Esophagus mucosa (tissue), 1 donor: ENCODE results near the gene UGGT2. TPM values are rescaled to one million over a fixed set of nuclear protein-coding genes. Genes with fewer than 3 reads are reported as not detected.
"Not testable (repeated sequence)": the region's sequence is repeated elsewhere in the genome, so short reads cannot be mapped to it uniquely, and the experiment has no call there.

Experiments used
- ATAC-seq: fragments of 200-7000 bp; cut with Tn5 transposase; one replicate; pipeline ENCODE4 v1.9.1; 2020
- total RNA-seq: library from RNA; stranded (reverse); gene quantifications from one replicate; pipeline ENCODE4 v1.2.4, GENCODE V29; 2023
- donor health status: DM: yes; HTN: yes; CAD: no.

UGGT2 gene
- total RNA-seq, 1 donor from 2014 or later, result 13.3 TPM

DNA sequence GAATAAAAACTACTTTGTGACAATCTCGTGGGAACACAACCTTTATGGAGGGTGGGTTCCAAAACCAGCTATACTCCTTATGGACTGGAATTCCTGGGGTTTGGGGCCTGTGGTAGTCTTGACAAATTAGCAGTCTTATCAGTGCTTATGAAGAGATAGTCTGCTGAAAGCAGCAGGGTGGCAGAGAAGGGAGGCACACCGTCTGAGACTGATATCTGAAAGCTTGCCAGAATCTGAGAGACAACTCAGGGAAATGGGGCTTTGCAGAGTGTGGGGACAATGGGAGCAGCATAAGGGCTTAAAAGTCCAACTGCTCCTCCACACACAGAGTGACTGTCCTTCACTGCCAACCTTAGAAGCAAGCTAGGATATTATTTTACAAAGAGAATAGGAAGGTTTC, 95.9 kb downstream of the UGGT2 start:
- no peak for ATAC-seq

- no peak for ATAC-seq
Observed at GRCh38 chr13:95956589-95957148, 96.5 kb downstream of the UGGT2 start.

DNA sequence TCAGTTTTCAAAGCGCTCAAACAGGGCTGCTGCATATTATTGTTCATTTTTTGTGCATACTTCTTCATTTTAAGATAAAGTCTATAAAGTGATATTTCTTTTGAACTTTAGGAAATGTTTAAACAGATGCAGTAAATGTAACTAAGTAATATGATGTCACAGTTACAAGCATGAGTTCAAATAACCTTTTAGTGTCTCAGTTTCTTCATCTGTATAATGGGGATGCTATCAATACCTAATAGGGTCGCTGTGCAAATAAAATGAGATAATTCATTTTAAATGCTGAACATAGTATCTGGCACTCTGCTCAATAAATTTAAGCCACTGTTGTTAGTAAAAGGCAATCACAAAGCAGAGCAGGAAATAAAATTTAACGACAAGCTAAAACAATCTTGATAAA, 97.5 kb downstream of the UGGT2 start:
- ATAC-seq, result no peak

- no peak for ATAC-seq
Observed at GRCh38 chr13:95955255-95955654, 97.9 kb downstream of the UGGT2 start.

DNA sequence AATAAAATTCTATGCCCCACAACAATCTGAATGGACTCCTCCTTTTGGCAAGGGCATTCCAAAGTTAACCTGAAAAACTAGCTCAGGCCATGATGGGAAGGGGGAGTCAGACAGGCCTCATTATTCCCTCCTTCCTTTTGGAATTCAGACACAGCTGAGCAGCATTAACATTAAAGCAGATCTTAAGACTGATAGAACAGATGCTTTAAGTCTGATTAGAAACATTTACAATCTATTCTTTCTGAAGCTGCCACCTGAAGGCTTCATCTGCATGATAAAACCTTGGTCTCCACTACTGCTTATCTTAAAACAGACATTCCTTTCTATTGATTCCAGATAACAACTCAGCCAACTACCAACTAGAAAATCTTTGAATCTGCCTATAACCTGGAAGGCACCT, 98.9 kb downstream of the UGGT2 start:
- no peak for ATAC-seq

- ATAC-seq, result no peak
Observed at GRCh38 chr13:95950103-95950502, 103.1 kb downstream of the UGGT2 start.

GRCh38 chr13:95948656-95949055, 104.5 kb downstream of the UGGT2 start:
- no peak for ATAC-seq

DNA sequence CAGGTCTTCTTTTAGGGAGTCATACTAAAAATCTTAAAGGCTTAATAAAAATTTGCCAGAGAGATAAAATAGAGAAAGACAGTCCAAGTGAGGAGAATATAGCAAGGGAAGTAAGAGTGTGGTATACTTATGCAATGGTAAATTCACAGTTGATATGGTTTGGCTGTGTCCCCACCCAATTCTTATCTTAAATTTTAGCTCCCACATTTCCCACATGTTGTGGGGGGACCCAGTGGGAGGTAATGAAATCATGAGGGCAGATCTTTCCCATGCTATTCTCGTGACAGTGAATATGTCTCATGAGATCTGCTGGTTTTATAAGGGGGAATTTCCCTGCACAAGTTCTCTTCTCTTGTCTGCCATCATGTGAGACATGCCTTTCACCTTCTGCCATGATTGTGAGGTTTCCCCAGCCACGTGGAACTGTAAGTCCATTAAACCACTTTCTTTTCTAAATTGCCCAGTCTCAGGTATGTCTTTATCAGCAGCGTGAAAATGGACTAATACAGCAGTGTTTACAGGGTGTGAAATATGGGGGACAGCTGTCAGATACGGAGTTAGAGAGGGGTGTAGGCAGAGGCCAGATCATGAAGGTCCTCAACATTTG, 115.4 kb downstream of the UGGT2 start:
- ATAC-seq, result no peak

DNA sequence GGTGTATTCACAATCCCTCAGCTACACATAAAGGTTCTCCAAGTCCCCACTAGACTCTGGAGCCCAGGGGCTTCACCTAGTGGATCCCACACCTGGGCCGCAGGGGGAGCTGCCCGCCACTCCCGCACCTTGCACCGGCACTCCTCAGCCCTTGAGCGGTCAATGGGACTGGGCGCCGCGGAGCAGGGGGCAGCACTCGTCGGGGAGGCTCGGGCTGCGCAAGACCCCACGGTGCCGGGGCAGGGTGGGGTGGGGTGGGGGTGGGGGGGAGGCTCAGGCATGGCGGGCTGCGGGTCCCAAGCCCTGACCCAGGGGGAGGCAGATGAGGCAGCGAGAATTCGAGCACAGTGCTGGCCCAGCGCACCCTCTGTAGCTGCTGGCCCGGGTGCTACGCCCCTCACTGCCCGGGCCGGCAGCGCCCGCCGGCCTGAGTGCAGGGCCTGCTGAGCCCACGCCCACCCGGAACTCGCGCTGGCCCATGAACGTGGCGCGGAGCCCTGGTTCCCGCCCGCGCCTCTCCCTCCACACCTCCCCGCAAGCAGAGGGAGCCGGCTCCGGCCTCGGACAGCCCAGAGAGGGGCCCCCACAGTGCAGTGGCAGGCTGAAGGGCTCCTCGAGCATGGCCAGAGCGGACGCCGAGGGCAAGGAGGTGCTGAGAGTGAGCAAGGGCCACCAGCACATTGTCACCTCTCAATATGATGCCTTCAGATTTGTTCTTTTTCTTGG, 121.7 kb downstream of the UGGT2 start:
- no peak for ATAC-seq

DNA sequence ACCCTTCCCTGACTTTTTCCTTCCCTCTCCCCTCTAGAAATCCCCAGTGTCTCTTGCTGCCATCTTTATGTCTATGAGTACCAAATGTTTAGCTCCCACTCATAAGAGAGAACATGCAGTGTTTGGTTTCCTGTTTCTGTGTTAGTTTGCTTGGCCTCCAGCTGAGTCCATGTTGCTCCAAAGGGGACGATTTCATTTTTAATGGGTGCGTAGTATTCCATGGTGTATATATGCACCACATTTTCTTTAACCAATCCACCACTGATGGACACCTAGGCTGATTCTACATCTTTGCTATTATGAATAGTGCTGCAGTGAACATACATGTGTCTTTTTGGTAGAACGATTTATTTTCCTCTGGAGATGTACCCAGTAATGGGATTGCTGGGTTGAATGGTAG, 123.8 kb downstream of the UGGT2 start:
- no peak for ATAC-seq

DNA sequence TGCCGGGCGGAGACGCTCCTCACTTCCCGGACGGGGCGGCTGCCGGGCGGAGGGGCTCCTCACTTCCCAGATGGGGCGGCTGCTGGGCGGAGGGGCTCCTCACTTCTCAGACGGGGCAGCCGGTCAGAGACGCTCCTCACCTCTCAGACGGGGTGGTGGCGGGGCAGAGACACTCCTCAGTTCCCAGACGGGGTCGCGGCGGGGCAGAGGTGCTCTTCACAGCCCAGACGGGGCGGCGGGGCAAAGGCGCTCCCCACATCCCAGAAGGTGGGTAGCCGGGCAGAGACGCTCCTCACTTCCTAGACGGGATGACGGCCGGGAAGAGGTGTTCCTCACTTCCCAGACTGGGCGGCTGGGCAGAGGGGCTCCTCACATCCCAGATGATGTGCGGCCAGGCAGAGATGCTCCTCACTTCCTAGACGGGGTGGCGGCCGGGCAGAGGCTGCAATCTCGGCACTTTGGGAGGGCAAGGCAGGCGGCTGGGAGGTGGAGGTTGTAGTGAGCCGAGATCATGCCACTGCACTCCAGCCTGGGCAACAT, 124.8 kb downstream of the UGGT2 start:
- not testable (repeated sequence) for ATAC-seq

- no peak for ATAC-seq
Observed at GRCh38 chr13:95926231-95926630, 127.0 kb downstream of the UGGT2 start.

- peak; percentile 91 for ATAC-seq
Observed at GRCh38 chr13:95924389-95924994, 128.7 kb downstream of the UGGT2 start.

DNA sequence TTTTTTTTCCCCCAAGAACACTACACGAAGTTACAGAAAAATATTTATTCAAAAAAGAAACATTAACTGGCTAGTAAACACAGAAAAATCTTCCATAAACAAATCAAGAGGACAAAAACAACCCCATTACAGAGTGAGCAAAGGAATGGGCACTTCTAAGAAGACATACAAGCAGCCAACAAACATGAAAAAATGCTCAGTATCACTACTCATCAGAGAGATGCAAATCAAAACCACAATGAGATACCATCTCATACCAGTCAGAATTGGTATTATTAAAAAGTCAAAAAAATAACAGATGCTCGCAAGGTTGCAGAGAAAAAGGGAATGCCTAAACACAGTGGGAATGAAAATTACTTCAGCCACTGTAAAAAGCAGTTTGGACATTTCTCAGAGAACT, 131.7 kb downstream of the UGGT2 start:
- no peak for ATAC-seq

DNA sequence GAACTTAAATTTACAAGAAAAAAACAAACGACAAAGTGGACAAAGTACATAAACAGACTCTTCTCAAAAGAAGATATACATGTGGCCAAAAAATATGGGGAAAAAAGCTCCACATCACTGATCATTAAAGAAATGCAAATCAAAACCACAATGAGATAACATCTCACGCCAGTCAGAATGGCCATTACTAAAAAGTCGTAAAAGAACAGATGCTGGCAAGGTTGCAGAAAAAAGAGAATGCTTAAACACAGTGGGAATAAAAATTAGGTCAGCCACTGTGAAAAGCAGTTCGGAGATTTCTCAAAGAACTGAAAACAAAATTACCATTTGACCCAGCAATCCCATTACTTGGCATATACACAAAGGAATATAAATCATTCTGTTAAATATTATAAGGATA, 132.7 kb downstream of the UGGT2 start:
- no peak for ATAC-seq

- no peak for ATAC-seq
Observed at GRCh38 chr13:95918860-95919259, 134.3 kb downstream of the UGGT2 start.

GRCh38 chr13:95914991-95915501, 138.2 kb downstream of the UGGT2 start:
- ATAC-seq, result no peak

- ATAC-seq, result no peak
Observed at GRCh38 chr13:95906999-95907398, 146.2 kb downstream of the UGGT2 start.

GRCh38 chr13:95903569-95903968, 149.6 kb downstream of the UGGT2 start:
- no peak for ATAC-seq

- ATAC-seq, result no peak
Observed at GRCh38 chr13:95902741-95903140, 150.5 kb downstream of the UGGT2 start.

DNA sequence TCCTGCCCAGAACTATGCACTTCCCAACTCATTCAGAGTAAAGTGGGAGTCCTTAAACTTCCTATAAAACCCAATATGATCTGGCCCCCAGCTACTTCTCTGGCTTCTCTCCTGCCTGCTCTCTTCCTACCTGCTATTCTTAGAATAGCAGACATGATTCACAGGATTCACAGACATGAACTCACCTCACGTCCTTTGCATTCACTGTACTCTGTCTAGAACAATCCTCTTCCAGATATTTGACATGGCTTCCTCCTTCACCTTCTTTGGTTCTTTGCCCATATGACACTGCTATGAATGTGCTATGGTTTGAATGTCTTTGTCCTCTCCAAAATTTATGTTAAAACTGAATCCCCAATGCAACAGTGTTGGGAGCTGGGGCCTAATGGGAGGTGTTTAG, 154.9 kb downstream of the UGGT2 start:
- ATAC-seq, result no peak

- no peak for ATAC-seq
Observed at GRCh38 chr13:95896301-95896700, 156.9 kb downstream of the UGGT2 start.

GRCh38 chr13:95893861-95894260, 159.3 kb downstream of the UGGT2 start:
- no peak for ATAC-seq
